ENCODE results near the gene SLC48A1. TPM values are rescaled to one million over a fixed set of nuclear protein-coding genes. Genes with fewer than 3 reads are reported as not detected.

The SLC48A1 gene
- polyA plus RNA-seq, 1 donor from 2014 or later: 8.0 TPM

DNA sequence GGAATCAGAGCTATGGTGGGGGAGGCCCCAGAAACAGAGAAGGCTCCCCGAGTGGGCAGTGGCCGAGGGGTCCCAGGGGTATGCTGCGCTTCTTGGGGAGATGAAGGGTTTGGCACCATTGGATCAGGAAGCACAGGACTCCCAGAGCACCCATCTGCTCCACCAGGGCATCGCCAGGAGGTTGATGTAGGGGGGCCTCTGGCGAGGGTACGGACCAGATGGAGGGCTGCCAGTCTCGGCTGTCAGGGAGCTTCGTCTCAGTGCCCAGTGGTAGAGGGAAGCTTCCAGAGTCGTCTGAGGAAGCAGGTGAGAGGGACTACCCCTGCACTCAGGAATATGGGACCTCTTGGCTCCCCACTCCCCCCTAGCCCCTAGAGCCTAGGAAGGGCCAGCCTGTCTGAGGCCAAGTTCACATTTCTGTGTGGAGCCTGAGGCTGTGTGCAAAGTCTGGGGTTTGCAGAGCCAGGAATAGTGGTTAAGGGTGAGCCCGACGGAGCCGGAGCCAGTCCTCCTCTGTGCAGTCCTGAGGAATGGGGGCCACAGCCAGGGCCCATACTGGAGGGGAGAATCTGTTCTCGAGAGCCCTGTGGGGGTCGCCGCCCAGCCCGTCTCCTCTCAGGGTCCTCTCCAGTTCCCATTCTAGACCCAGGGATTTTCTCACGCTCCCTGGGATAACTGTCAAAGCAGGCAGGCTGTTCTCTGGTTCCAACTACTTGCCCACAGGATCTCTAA is 10.2 kb downstream of the SLC48A1 start:
- no peaks in the 10 kb centered on the region for H3F3A ChIP-seq (ENCODE audit: insufficient read depth, low read length, poor library complexity, severe bottlenecking)
- peaks cover 18% of the 10 kb centered on the region for H3K36me3 ChIP-seq (ENCODE audit: insufficient read depth, low read length)
- TF ChIP-seq SMC3 (conservative IDR thresholded peaks at IDR 0.05; ENCODE audit: poor library complexity): no peak
- no peak for TF ChIP-seq EZH2 (IDR thresholded peaks at IDR 0.05; ENCODE audit: borderline replicate concordance, insufficient read depth, low read length, poor library complexity, severe bottlenecking)
- no peak for TF ChIP-seq EP300 (conservative IDR thresholded peaks at IDR 0.05; ENCODE audit: poor library complexity, severe bottlenecking)
- no peak for TF ChIP-seq RAD21 (conservative IDR thresholded peaks at IDR 0.05)
- TF ChIP-seq, protein P1, sequence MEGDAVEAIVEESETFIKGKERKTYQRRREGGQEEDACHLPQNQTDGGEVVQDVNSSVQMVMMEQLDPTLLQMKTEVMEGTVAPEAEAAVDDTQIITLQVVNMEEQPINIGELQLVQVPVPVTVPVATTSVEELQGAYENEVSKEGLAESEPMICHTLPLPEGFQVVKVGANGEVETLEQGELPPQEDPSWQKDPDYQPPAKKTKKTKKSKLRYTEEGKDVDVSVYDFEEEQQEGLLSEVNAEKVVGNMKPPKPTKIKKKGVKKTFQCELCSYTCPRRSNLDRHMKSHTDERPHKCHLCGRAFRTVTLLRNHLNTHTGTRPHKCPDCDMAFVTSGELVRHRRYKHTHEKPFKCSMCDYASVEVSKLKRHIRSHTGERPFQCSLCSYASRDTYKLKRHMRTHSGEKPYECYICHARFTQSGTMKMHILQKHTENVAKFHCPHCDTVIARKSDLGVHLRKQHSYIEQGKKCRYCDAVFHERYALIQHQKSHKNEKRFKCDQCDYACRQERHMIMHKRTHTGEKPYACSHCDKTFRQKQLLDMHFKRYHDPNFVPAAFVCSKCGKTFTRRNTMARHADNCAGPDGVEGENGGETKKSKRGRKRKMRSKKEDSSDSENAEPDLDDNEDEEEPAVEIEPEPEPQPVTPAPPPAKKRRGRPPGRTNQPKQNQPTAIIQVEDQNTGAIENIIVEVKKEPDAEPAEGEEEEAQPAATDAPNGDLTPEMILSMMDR (IDR thresholded peaks at IDR 0.05; ENCODE audit: poor library complexity, severe bottlenecking): no peak
- TF ChIP-seq, protein P2, sequence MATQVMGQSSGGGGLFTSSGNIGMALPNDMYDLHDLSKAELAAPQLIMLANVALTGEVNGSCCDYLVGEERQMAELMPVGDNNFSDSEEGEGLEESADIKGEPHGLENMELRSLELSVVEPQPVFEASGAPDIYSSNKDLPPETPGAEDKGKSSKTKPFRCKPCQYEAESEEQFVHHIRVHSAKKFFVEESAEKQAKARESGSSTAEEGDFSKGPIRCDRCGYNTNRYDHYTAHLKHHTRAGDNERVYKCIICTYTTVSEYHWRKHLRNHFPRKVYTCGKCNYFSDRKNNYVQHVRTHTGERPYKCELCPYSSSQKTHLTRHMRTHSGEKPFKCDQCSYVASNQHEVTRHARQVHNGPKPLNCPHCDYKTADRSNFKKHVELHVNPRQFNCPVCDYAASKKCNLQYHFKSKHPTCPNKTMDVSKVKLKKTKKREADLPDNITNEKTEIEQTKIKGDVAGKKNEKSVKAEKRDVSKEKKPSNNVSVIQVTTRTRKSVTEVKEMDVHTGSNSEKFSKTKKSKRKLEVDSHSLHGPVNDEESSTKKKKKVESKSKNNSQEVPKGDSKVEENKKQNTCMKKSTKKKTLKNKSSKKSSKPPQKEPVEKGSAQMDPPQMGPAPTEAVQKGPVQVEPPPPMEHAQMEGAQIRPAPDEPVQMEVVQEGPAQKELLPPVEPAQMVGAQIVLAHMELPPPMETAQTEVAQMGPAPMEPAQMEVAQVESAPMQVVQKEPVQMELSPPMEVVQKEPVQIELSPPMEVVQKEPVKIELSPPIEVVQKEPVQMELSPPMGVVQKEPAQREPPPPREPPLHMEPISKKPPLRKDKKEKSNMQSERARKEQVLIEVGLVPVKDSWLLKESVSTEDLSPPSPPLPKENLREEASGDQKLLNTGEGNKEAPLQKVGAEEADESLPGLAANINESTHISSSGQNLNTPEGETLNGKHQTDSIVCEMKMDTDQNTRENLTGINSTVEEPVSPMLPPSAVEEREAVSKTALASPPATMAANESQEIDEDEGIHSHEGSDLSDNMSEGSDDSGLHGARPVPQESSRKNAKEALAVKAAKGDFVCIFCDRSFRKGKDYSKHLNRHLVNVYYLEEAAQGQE (IDR thresholded peaks at IDR 0.05; ENCODE audit: borderline replicate concordance): no peak
- TF ChIP-seq MXI1 (conservative IDR thresholded peaks at IDR 0.05; ENCODE audit: poor library complexity, severe bottlenecking): no peak
- TF ChIP-seq POLR2AphosphoS5 (IDR thresholded peaks at IDR 0.05): no peak
- no peak for TF ChIP-seq TAF1 (IDR thresholded peaks at IDR 0.05; ENCODE audit: low read depth)
- H4K20me1 ChIP-seq (ENCODE audit: insufficient read depth): no peaks in the 10 kb centered on the region
- H3K9me2 ChIP-seq (ENCODE audit: insufficient read depth, low read length): no peaks in the 10 kb centered on the region
- H3K9ac ChIP-seq (ENCODE audit: low read length): no peak overlapping the region
- H3K4me3 ChIP-seq (ENCODE audit: low read length): no peak overlapping the region
- no peak overlapping the region for H3K4me2 ChIP-seq (ENCODE audit: low read length)
- H3K27me3 ChIP-seq (ENCODE audit: insufficient read depth, low read depth, low read length): no peaks in the 10 kb centered on the region
- H3K79me2 ChIP-seq (replicated peaks; ENCODE audit: insufficient read depth, low read length): no peaks in the 10 kb centered on the region
- H2AFZ ChIP-seq (ENCODE audit: low read depth, low read length): no peak overlapping the region
- H3K9me3 ChIP-seq (ENCODE audit: low read length): no peaks in the 10 kb centered on the region
- H3K27ac ChIP-seq (ENCODE audit: low read length): no peak overlapping the region

DNA sequence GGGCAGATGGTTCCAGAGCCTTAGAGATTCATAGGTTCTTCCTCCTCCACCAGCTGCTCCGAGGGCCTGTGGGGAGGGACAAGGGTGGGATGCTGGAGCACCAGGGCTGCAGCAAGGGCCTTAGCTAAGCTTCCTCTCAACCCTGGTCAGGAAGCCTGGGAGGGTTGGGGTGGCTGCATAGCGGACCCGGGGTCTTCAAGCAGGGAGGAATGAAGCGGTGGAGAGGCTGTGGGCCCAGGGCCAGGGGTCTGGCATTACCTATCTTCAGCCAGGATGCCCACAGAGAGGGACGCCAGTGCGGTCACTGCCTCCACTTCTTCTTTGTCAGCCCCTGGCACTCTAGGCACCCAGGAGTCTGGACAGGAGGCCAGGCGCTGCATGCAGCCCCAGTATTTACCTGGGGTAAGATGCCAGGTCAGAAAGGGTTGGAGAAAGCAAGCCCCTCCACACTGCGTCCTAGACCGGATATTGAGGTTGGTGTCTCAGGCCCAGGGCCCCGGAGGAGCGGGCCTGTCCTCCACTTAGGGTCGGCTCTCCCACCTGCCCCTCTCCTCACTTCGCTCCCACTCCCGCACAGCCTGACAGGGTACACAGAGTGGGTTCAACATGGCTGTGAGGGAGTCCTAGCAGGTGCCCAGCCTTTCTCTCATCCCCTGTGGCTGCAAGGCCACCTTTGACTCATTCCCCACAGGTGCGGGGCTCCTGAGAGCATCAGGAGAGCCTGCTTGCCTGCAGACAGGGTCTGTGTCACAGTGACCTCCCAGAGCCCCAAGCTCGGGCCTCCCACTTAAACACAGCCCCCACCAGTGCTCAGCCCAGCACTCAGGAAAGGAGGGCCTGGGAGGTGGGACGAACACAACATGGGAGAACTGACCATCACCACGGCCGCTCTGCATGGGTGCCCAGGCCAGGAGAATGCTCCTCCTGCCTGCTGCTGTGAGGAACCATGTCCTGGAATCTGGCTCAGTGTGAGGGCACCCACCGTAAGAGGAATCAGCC is 11.1 kb downstream of the SLC48A1 start:
- no peak overlapping the region for H3K4me2 ChIP-seq (ENCODE audit: low read length)
- no peak overlapping the region for H3K9ac ChIP-seq (ENCODE audit: low read length)
- H3K27me3 ChIP-seq (ENCODE audit: insufficient read depth, low read depth, low read length): no peaks in the 10 kb centered on the region
- no peaks in the 10 kb centered on the region for H3K79me2 ChIP-seq (replicated peaks; ENCODE audit: insufficient read depth, low read length)
- no peaks in the 10 kb centered on the region for H4K20me1 ChIP-seq (ENCODE audit: insufficient read depth)
- no peak overlapping the region for H3K27ac ChIP-seq (ENCODE audit: low read length)
- H3K9me2 ChIP-seq (ENCODE audit: insufficient read depth, low read length): no peaks in the 10 kb centered on the region
- no peaks in the 10 kb centered on the region for H3K9me3 ChIP-seq (ENCODE audit: low read length)
- no peaks in the 10 kb centered on the region for H3F3A ChIP-seq (ENCODE audit: insufficient read depth, low read length, poor library complexity, severe bottlenecking)
- TF ChIP-seq, protein P2 (IDR thresholded peaks at IDR 0.05; ENCODE audit: borderline replicate concordance): no peak
- TF ChIP-seq MXI1 (conservative IDR thresholded peaks at IDR 0.05; ENCODE audit: poor library complexity, severe bottlenecking): no peak
- TF ChIP-seq POLR2AphosphoS5 (IDR thresholded peaks at IDR 0.05): no peak
- TF ChIP-seq RAD21 (conservative IDR thresholded peaks at IDR 0.05): no peak
- H3K4me3 ChIP-seq (ENCODE audit: low read length): no peak overlapping the region
- H3K36me3 ChIP-seq (ENCODE audit: insufficient read depth, low read length): peaks cover 18% of the 10 kb centered on the region
- no peak overlapping the region for H2AFZ ChIP-seq (ENCODE audit: low read depth, low read length)
